Measurements from ENCODE around the gene CTSZ. TPM values are rescaled to one million over a fixed set of nuclear protein-coding genes. Genes with fewer than 3 reads are reported as not detected.

CTSZ gene
- total RNA-seq, 2 donors from 2014 or later, result 274 to 303 TPM

GRCh38 chr20:59000326-59000725, 6.7 kb downstream of the CTSZ start:
- H3K4me1 ChIP-seq, result peaks cover 1% of the 10 kb centered on the region
- H3K9ac ChIP-seq (ENCODE audit: low read depth in 2 of 2, low read length in 2 of 2), result no peak overlapping the region
- no peak overlapping the region for H3K4me3 ChIP-seq
- no peaks in the 10 kb centered on the region for H3K27me3 ChIP-seq
- no peaks in the 10 kb centered on the region for H3K9me3 ChIP-seq
- intact Hi-C loops (cut with DNase I), result no loop called here
- H3K36me3 ChIP-seq, result no peaks in the 10 kb centered on the region
- DNase-seq, result no peak
- no peak for TF ChIP-seq CTCF (IDR thresholded peaks at IDR 0.05)
- no peak overlapping the region for H3K27ac ChIP-seq

GRCh38 chr20:58998656-58999055, 8.4 kb downstream of the CTSZ start:
- Histone ChIP-seq H3K27ac (no peak overlapping the region), H3K27me3 (no peaks in the 10 kb centered on the region), H3K4me1 (no peaks in the 10 kb centered on the region), H3K36me3 (peaks cover 1% of the 10 kb centered on the region), H3K9me3 (no peaks in the 10 kb centered on the region), H3K9ac (ENCODE audit: low read depth in 2 of 2, low read length in 2 of 2) (no peak overlapping the region), H3K4me3 (no peak overlapping the region)
- intact Hi-C loops (cut with DNase I), result no loop called here
- TF ChIP-seq CTCF (IDR thresholded peaks at IDR 0.05), result no peak
- no peak for DNase-seq

DNA sequence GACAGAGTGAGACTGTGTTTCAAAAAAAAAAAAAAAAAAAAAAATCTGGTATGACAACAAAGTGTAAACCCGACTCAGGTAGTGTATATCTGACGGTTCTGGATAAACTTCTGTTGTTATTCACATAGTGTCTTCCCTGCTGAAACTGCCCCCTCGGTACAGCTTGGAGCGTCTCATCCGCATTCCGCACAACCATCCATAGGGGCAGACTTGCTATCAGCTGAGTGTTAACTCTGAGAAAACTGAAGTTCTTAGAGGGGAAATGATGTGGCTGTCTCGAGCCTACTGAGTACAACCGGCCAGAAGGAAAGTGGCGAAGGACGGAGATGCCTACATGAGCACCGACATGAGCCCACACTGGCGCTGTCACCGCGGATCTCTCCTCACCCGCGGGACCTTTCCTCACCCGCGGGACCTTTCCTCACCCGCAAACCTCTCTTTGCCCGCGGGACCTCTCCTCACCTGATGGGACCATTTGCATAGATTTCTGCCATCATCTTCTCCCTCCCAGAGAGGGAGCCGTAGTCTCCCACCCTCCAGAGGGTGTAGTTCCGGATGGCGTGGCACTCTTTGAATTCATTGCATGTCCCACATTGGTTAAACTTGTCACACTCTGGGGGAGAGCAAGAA, 9.8 kb downstream of the CTSZ start:
- H3K27ac ChIP-seq, result no peak overlapping the region
- no peaks in the 10 kb centered on the region for H3K9me3 ChIP-seq
- TF ChIP-seq CTCF (IDR thresholded peaks at IDR 0.05), result no peak
- H3K9ac ChIP-seq (ENCODE audit: low read depth in 2 of 2, low read length in 2 of 2), result no peak overlapping the region
- DNase-seq, result no peak
- intact Hi-C loops (cut with DNase I), result no loop called here
- H3K27me3 ChIP-seq, result no peaks in the 10 kb centered on the region
- no peak overlapping the region for H3K4me3 ChIP-seq
- H3K36me3 ChIP-seq, result peaks cover 15% of the 10 kb centered on the region
- no peaks in the 10 kb centered on the region for H3K4me1 ChIP-seq

DNA sequence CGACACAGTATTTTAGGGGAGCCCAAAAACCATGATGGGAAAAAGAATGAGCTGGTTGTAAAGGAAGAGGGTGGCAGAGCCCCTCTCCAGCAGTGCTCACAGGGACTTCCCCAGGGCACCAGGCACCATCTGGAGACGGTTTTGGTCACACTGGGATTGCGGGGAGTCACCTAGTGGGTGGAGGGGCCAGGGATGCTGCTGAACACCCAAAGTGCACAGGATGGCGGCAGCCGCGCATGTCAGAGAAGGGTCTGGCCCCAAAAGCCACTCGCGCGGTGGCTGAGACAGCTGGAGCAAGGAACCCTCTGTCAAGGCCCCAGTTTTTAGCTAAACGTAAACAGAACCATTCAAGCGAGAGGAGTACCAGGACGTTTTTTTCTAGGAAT, 10.8 kb downstream of the CTSZ start:
- Histone ChIP-seq H3K4me3 (no peak overlapping the region), H3K4me1 (no peaks in the 10 kb centered on the region), H3K9ac (ENCODE audit: low read depth in 2 of 2, low read length in 2 of 2) (no peak overlapping the region), H3K27me3 (no peaks in the 10 kb centered on the region), H3K36me3 (peaks cover 15% of the 10 kb centered on the region), H3K9me3 (no peaks in the 10 kb centered on the region), H3K27ac (no peak overlapping the region)
- DNase-seq, result no peak
- intact Hi-C loops (cut with DNase I), result no loop called here
- no peak for TF ChIP-seq CTCF (IDR thresholded peaks at IDR 0.05)

- Histone ChIP-seq H3K27ac (no peak overlapping the region), H3K4me3 (no peak overlapping the region), H3K9ac (ENCODE audit: low read depth in 2 of 2, low read length in 2 of 2) (no peak overlapping the region), H3K4me1 (no peaks in the 10 kb centered on the region), H3K27me3 (no peaks in the 10 kb centered on the region), H3K36me3 (peaks cover 21% of the 10 kb centered on the region), H3K9me3 (no peaks in the 10 kb centered on the region)
- intact Hi-C loops (cut with DNase I), result no loop called here
- TF ChIP-seq CTCF (IDR thresholded peaks at IDR 0.05), result no peak
- DNase-seq, result no peak
Measured at GRCh38 chr20:58995461-58996225, 11.4 kb downstream of the CTSZ start.
